GM10266 (cell line): ENCODE data around the gene CETP.

Source experiments
- DNase-seq: peaks from one replicate; pipeline ENCODE4 v3.0.0; 2012; ENCODE audit errors: extremely low spot score
- TF ChIP-seq, protein P1 (sequence below): IDR thresholded peaks from 2 replicates; pipeline ENCODE4 v1.5.1; 2012; ENCODE audit warnings: mild to moderate bottlenecking, low read depth; ENCODE audit not compliant: control insufficient read depth, insufficient read depth; ENCODE audit errors: missing control alignments

The CETP gene

GRCh38 chr16:57026778-57027062, 65.0 kb downstream of the CETP start:
- DNase-seq = no peak
- TF ChIP-seq, protein P1, sequence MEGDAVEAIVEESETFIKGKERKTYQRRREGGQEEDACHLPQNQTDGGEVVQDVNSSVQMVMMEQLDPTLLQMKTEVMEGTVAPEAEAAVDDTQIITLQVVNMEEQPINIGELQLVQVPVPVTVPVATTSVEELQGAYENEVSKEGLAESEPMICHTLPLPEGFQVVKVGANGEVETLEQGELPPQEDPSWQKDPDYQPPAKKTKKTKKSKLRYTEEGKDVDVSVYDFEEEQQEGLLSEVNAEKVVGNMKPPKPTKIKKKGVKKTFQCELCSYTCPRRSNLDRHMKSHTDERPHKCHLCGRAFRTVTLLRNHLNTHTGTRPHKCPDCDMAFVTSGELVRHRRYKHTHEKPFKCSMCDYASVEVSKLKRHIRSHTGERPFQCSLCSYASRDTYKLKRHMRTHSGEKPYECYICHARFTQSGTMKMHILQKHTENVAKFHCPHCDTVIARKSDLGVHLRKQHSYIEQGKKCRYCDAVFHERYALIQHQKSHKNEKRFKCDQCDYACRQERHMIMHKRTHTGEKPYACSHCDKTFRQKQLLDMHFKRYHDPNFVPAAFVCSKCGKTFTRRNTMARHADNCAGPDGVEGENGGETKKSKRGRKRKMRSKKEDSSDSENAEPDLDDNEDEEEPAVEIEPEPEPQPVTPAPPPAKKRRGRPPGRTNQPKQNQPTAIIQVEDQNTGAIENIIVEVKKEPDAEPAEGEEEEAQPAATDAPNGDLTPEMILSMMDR = no peak

DNA sequence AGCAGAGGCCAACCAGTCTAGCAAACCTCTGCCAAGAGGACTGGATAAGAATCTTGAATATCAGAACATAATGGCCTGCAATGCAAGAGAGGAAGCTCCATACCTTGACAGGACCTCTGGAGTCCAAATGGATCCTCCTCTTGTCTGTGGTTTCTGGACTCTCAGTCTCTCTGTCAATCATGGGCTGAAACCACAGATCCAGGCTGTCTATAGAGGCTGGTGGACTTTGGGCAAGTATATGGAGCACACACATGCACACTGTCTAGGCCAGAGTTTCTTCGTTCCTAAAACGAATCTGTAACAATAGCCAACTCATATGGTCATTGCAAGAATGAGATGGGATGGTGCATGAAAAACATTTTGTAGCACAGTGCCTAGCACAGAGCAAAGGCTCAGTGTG, 65.3 kb downstream of the CETP start:
- TF ChIP-seq, protein P1 = no peak

GRCh38 chr16:57028086-57028485, 66.3 kb downstream of the CETP start:
- DNase-seq = no peak

More for the DNA sequence above, 65.3 kb downstream of the CETP start:
- DNase-seq = no peak

GRCh38 chr16:57029161-57030160, 67.7 kb downstream of the CETP start:
- TF ChIP-seq, protein P1 = no peak
- no peak for DNase-seq

More at GRCh38 chr16:57028086-57028485, 66.3 kb downstream of the CETP start:
- TF ChIP-seq, protein P1 = no peak

DNA sequence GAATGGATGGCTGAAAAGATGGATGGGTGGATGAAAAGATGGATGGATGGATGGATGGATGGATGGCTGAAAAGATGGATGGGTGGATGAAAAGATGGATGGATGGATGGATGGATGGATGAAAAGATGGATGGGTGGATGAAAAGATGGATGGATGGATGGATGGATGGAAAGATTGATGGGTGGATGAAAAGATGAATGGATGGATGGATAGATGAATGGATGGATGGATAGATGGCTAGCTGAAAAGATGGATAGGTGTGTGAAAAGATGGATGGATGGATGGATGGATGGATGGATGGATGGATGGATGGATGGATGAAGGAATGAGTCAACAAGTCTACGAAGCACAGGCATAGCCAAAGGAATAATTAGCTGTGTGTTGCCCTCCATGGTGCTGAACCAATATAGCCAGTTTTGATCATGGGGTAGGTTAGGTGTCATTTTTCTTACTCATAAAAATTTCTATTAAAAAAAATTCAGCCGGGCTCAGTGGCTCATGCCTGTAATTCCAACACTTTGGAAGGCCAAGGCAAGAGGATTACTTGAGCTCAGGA, 68.7 kb downstream of the CETP start:
- TF ChIP-seq, protein P1 = no peak
- no peak for DNase-seq

DNA sequence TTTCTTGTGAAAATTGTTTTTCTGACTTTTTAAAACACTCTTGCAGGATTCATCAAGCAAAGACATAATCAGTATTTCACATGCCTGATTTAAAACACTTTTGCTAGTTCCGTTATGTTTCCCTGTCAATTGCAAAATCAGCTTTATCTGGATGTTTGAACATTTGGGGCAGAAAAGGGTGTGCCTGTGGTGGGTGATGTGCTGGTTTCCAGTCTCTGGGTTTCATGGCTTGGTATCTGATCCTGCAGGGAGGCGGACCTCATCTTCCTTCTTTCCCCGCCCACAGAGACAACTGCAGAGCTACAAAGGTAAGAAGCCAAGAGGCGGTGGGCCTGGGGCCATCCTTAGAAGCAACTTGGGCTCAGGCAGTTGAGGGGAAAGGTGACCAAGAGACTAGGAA, 69.4 kb downstream of the CETP start:
- no peak for DNase-seq

More for the DNA sequence above, 69.4 kb downstream of the CETP start:
- TF ChIP-seq, protein P1 = no peak
